GM19043 (cell line): ENCODE results near the gene KREMEN1.

Experiments
- ATAC-seq: cut with Tn5 transposase; IDR thresholded peaks from one replicate; pipeline ENCODE4 v1.9.1; 2021; ENCODE audit warnings: low read depth; ENCODE audit not compliant: unreplicated experiment

The KREMEN1 gene

GRCh38 chr22:29125443-29125778 is 52.6 kb downstream of the KREMEN1 start:
- ATAC-seq, result no peak

DNA sequence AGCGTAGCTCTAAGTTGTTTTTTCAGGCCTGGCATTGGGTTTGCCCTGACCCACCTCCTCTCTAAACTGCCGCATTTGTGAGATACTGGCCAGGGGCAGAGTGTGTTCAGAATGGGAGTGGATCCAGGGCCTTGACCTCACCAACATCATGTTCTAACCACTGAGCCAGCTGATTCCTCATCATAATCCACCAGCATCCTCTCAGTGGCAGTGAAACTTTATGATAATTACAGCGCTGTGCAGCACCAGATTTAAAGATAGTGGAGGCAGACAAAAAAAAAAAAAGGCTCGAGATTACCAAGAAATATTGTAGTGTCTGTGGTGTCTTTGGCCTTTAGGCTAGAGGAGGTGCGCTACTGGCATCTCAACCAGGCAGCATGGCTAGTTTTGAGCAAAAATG is 53.0 kb downstream of the KREMEN1 start:
- ATAC-seq, result no peak

- ATAC-seq, result no peak
Measured at GRCh38 chr22:29126670-29127395, 54.0 kb downstream of the KREMEN1 start.

DNA sequence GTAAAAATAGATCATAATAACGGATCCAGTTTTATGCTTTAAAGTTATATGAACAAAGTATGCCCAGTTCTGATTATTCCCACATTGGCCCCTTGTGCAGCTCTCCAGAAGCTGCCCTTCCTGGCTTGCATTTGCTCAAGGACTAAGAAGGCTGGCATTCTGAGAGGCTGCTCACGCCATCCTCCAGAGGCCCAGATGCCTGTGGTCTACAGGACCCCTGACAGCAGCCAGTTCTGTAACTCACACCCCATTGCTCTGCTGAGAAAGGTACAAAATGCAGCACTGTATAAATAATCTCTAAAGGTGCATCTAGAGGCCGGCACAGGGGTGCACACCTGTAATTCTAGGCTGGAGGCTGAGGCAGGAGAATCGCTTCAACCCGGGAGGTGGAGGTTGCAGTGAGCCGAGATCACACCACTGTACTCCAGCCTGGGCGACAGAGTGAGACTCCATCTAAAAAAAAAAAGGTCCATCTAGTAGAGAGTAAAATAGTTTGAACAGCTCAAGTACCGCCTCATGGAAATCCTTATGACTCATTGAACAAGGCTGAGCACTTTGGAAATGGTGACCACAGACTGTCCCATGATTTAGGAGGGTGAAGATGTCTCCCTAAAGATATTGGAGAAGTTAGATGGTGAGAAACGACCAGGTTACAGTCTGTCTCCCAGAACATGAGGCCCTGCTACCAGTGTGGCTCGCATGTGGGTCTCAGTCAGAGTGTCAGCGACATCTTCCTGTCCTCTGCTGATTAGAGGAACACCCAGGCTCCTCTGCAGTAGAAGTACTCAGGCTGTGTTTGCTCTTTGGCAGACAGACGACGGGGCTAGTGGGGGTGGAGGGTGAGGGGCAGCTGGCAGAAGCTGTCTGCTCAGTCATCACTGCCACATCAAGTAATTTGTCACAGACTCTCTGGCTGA is 56.3 kb downstream of the KREMEN1 start:
- ATAC-seq, result no peak

DNA sequence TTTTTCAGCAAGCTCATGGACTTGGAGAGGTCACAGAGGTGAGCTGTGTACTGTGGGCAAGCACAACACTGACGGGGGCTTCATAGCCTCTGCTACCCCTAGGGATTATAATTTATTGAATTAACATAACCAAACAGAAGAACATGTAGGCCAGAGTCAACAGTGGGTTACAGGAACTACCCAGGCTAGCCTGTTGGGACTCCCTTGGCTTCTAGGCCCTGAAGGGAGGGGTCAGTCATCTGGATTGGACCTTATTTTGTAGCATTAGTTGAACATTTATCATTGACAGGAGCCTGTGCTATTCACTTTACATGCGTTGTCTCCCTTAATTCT is 56.9 kb downstream of the KREMEN1 start:
- no peak for ATAC-seq

GRCh38 chr22:29130476-29130875 is 57.6 kb downstream of the KREMEN1 start:
- no peak for ATAC-seq

DNA sequence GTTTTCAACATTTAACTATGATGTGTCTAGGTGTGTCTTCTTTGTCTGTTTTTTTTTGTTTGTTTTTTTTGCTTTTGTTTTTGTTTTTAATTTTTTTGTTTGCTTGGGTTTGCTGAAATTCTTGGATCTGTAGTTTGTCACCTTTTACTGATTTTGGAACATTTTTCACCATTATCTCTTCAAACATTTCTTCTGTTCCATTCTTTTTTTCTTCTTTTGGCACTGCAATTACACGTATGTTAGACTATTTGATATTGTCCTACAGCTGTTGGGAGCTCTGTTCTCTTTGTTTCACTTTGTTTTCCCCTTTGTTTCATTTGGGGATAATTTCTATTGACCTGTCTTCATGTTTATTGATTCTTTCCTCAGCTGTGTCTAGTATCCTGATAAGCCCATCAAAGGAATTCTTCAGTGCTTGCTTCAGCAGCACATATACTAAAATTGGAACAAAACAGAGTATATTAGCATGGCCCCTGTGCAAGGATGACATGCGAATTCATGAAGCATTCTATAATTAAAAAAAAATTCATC is 60.8 kb downstream of the KREMEN1 start:
- ATAC-seq, result no peak

DNA sequence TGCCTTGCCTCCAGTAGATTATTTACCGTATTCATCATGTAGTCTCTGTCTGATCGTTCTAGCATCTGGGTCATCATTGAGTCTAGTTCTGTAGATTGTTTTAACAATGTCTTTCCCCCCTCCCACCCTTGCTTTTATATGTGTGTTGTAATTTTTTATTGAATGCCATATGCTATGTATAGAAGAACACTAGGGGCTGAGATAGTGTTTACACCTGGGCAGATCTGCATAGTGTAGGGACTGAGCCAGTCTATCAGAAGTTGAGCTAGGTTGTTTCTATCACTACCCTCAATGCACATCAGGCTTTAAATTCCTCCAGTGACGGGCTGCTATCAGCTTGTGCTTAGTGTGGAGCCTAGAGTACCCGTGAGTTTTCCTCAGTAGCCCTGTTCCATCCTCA is 61.6 kb downstream of the KREMEN1 start:
- ATAC-seq, result no peak

GRCh38 chr22:29136782-29137700 is 64.2 kb downstream of the KREMEN1 start:
- no peak for ATAC-seq

DNA sequence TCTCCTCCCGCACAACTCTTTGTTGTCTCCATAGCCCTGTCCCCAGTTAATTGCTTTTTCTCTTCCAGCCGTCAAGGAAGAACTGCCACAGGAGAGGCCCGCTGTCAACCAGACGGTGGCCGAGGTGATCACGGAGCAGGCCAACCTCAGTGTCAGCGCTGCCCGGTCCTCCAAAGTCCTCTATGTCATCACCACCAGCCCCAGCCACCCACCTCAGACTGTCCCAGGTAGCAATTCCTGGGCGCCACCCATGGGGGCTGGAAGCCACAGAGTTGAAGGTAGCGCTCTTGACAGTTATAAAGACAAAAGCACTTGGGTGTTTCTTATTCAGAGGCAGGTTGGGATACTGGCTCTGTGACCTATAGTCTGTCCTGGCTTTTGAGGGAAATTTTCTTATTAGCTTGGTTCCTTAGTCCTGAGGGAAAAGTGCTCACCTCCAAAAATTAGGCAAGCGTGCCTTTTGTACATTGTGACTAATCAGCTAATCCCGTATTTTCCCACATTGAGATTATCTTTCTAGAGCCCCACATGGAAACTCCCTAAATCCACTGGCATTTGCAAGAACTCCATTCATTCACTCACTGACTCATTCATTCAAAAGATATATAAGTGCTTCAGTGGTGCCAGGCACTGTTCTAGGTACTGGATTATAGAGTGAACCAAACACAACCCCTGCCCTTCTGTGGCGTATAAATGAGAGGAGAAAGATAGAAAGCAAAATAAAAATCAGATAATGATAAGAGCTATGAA is 65.9 kb downstream of the KREMEN1 start:
- no peak for ATAC-seq

DNA sequence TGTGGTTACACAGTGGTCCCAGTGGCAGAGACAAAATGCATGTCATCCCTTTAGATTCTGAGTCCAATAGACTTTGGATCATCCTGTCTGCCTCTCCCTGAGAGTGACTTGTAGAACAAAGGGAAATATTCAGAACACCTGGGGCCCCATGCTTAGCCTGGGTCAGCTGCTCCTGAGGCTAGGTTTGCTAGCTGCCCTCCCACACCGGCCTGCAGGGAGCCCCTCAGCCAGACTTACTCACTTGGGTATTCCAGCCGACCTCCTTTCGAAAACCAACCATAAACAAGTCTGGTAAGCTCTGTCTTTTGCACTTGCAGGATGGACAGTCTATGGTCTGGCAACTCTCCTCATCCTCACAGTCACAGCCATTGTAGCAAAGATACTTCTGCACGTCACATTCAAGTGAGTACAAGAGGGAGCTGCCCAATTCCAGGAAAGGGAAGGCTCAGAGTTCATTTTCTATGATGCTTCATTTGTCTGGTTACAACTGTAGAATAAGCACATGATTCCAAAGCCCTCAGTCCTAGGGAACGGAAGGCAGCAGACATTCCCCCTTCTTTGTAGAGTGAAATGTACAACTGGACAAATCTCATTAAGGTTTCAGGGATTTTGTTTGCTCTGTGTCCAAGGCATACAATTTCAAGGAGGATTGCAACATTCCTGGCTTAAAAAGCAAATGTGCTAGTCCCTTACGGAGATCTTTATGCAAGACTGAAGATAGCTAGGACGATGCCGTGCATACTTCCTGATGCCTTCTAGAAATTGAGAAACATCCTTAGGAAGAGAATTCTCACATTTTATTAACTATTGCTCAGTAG is 67.3 kb downstream of the KREMEN1 start:
- no peak for ATAC-seq

- ATAC-seq, result no peak
Measured at GRCh38 chr22:29141078-29141688, 68.3 kb downstream of the KREMEN1 start.

- ATAC-seq, result no peak
Measured at GRCh38 chr22:29142116-29142515, 69.3 kb downstream of the KREMEN1 start.

- no peak for ATAC-seq
Measured at GRCh38 chr22:29143941-29144785, 71.3 kb downstream of the KREMEN1 start.

DNA sequence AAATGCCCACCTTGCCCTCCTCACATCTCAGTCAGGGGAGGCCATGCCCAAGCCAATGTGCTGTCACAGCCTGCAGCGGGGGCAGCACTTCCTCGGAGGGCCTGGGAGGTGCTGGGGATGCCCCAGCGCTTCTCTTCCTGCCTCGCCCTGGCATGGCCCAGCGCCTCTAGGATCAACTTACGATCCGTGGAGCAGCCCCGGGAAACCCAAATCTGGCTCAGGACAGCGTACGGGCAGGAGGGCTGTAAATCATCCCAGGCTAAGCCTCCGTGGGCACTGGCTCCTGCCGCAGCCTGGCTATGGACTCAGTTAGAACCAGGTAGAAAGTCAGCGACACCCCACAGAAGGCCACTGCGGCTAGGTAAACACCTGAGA is 71.9 kb downstream of the KREMEN1 start:
- ATAC-seq, result no peak

GRCh38 chr22:29145321-29146072 is 72.7 kb downstream of the KREMEN1 start:
- ATAC-seq, result no peak

DNA sequence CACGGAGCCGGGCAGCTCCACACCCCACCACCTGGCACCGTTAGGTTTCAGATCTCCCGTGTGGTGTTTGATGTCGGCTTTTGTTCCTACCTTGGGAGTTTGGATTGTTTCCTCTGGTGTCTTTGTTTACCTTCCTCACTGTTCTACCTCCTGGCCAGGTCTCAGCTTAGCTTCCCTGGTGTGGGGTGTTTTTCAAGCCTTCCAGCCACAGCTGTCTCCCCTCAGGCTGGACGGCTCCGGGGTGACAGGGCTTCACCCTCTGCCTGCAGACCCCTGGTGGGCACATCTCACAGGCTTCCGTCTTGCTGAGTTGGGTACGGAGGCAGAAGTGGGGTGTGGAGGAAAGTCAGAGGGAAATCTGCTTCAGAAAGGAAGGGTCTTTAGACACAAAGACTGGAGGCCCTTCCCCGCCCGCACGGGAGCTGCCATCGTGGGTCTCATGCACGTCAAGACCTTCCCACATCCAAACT is 73.3 kb downstream of the KREMEN1 start:
- no peak for ATAC-seq
